HG02884 (cell line): ENCODE measurements around the gene EFHD2.
"Not testable (repeated sequence)": the region's sequence is repeated elsewhere in the genome, so short reads cannot be mapped to it uniquely, and the experiment has no call there.

Experiments
- ATAC-seq: cut with Tn5 transposase; IDR thresholded peaks from one replicate; pipeline ENCODE4 v1.9.1; 2021; ENCODE audit warnings: mild to moderate bottlenecking, moderate library complexity; ENCODE audit not compliant: unreplicated experiment

EFHD2 gene

GRCh38 chr1:15386164-15386749 lies 23.4 kb upstream of the EFHD2 start:
- ATAC-seq, result no peak

GRCh38 chr1:15388201-15388880 lies 21.3 kb upstream of the EFHD2 start:
- no peak for ATAC-seq

- not testable (repeated sequence) for ATAC-seq
These were observed 19.9 kb upstream of the EFHD2 start for GRCh38 chr1:15389828-15390227.

DNA sequence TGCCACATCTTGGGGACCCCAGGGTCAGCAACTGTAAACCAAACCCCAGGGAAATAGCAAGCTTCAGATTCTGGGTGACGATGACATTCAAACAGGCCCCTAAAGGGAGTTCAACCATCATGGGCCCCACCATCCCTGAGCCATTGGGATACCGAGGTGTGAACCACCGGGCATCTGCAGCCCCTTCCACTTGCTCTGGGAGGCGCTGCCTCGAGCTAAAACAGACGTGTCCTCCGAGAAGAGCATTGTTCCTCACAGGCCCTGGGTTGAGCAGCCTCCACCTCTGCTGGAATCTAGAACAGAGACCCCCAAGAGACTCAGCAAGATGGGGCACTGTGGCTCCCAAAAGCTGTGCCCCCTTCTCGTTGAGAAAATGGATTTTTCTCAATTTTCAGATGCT lies 19.0 kb upstream of the EFHD2 start:
- ATAC-seq, result no peak

DNA sequence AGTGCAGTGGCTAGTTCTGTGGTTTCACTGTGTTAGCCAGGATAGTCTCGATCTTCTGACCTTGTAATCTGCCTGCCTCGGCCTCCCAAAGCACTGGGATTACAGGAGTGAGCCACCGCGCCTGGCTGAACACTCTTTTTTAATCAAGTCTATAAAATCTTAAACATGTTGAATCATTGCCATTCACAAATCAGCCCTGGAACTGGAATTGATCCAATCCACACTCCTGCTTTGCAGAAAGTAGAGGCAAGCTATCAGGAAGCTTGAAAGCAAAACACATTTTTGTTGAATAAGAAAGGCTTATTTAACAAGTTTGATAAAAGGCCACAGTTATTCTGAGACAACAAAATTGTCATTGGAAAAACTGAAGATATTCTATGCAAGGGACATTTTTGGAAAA lies 18.3 kb upstream of the EFHD2 start:
- ATAC-seq, result no peak

- no peak for ATAC-seq
These were observed 16.0 kb upstream of the EFHD2 start for GRCh38 chr1:15393475-15394257.

DNA sequence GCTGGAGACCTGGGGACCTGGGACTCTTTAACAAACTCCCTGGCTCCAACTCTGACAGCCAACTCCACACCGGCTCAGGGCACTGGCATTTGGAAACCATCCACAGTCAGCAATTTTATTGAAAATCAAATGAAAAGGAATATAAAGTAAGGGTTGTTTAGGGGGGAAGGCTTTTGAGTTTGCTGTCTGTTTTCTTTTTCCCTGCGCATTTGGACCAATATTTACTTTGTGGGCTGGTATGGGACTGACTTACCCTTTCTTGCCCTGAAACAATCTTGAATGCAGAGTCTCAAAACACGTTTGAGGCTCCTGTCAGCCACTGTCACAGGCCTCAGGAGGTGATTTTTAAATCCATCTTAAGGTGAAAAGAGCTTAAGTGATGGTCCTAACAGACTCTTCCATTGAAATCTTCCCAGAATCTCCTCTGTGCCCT lies 15.4 kb upstream of the EFHD2 start:
- ATAC-seq, result no peak

GRCh38 chr1:15397236-15397635 lies 12.5 kb upstream of the EFHD2 start:
- ATAC-seq, result no peak

DNA sequence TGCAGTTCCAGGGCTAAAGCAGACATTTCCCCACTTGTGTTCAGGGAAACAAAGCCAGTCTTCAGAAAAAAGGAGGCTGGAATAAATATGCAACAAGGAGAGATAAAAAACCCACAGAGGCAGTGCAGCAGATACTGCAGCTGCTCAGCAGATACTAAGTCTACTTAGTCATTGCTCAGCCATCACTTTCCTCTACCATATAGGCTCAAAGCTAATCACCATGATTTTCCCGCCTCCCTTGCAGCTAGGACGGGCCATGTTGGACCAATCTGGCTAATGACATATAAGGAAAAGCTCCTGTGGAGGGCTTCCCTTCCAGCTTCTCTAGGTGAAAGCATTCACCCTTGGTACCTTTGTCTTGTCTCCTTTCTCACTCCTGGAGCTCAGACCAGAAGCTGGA lies 10.0 kb upstream of the EFHD2 start:
- ATAC-seq, result no peak

DNA sequence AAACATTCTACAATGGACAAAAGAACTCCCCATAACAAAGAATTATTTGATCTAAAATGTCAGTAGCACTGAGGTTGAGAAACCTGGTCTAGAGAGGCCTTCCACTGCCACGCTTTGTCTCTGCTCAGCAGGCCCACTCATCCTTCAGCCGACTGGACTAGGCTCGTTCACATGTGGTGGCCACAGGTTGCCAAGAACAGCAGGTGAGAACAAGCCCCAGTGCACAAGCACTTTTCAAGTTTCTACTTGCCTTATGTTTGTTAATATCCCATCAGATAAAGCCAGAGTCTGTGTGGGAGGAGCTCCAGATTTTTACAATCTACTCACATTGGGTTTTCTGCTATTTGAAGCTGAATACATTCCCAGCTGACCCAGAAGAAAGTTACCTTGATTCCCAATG lies 9.1 kb upstream of the EFHD2 start:
- ATAC-seq, result no peak

DNA sequence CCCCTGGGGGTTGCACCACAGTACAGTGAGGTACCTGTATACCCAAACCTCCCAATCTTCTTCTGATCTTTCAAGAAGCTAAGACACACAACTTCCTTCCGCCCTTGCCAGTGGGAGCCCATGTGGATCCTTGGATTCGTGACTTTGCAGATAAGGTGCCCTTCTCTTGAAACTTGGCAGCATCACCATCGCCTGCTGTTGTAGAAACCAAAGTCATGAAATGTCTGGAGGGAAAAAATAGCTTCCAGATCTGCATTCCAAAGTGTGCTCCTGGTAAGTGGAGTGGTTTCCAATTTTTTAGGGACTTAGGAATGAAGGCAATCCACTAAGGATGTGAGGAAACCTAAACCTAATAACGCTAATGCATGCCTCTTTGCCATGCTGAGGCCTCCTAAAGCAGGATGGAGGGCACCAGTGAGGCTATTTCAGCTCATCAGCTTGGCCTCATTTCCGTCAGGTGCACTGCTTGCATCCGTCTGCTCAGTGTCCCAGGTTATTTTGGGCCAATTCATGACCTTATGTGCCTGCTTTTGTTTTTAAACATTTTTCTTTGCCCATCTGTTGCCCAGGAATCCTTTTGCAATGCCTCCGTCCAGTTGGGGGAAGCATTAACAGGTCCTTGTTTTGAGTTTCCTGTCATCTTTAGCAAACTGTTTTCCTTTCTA lies 8.2 kb upstream of the EFHD2 start:
- ATAC-seq, result no peak

DNA sequence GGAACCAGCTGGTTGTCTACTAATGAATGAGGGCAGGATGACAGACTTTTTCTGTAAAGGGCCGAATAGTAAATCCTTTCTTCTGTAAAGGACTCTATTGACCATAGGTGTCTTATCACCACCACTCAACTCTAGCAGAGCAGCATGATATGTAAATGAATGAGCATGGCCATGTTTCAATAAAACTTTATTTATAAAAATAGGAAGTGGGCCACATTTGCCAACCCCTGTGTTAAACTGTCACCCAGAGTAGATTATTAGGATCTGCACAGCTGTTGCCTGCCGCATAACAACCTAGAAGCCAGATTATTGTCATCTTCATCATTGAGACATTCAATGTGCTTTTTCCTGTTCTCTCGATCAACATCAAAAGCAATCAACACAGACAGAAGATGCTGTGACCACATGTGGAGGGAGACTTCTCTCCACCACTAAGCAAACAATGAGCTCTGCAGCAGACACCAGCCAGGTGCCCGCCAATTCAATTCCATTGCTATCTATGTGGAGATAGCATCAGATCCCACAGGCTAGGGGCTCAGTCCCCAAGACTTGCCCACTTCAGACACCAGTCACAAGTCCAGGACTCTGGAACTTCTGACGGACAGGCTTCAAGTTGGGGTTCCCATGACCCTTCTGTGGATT lies 6.8 kb upstream of the EFHD2 start:
- ATAC-seq, result no peak

- no peak for ATAC-seq
These were observed 5.6 kb upstream of the EFHD2 start for GRCh38 chr1:15403962-15404580.

DNA sequence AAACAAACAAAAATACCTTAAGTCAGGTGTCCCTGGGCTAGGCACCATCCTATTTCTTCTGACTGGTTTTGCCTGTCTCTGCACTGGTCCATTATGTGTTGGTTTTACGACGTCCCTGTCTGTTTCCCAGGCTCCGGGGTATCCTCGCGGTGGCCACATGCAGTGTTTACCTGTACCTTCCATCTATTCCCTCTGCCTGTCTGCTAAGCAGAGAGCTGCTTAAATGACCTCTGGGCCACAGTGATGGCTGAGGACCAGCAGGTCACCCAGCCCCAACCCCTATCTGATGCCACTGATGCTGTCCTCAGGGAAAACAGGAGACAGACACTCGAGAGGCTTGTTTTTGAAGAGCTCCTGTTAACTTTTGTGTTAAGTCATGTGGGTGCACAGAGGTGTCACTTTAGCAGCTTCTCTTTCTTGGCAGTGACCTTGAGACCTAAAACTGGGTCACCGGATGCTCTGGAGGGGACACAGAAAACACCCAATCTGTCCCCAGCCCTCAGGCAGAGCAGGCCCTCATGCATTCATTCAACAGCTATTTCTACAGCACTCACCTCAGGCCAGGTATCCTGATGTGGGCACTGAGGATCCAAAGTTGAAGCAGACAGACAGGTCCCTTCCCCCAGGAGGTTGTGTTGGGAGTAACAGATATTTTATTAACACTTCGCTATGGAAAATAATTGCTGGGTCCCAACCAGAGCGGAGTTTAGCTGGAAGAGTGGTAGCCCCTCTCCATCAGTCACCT lies 4.4 kb upstream of the EFHD2 start:
- ATAC-seq, result no peak

GRCh38 chr1:15406614-15407559 lies 2.8 kb upstream of the EFHD2 start:
- ATAC-seq, result no peak

GRCh38 chr1:15407580-15407979 lies 2.1 kb upstream of the EFHD2 start:
- ATAC-seq, result no peak

- no peak for ATAC-seq
These were observed 749 bp upstream of the EFHD2 start for GRCh38 chr1:15408890-15409387.

DNA sequence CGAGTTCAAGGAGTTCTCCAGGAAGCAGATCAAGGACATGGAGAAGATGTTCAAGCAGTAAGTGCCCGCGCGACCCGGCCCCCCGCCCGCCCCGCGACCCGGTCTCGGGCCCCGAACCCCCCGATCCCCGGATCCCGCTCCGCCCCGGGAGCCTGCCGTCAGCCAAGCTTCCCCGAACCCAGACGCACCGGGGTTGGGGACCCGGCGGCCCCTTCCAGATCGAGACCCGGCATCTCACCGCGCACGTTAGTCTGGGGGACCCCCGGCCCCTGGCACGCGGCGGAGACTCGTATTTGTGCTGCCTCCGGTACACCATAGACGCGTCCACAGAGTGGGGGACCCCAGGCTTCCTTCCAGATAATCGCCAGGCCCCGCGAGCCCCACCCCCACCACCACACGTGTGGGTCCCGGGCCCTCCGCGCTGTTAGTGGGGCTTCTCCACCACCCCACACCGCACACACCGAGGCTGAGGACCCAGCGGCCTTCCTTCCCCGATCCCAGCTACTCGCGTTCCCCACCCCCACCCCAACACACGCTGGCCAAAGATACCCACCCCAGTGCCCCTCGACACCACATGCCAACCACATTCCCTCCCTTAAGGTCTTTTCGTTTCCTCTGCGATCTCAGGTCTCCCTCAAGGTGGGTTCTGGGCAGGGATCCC lies 665 bp downstream of the EFHD2 start:
- no peak for ATAC-seq
